Esophagus muscularis mucosa (tissue), 4 donors: ENCODE results near the gene LAMA5.

Experiments used
- CTCF ChIP-seq, 3 experiments: fragments of 200-600 bp in 2 of 3; fragments of 450-650 bp in 1 of 3; sonication (generic) in 2 of 3; IDR thresholded peaks; one replicate each; pipeline ENCODE4 v1.5.1; 2017 to 2019; ENCODE audit warnings: antibody characterized with exemption in 3 of 3, mild to moderate bottlenecking in 2 of 3, moderate library complexity in 1 of 3
- EP300 ChIP-seq: sonication (generic); formaldehyde crosslinking; IDR thresholded peaks from one replicate; pipeline ENCODE4 v1.6.1; 2017; ENCODE audit warnings: antibody characterized with exemption
- POLR2A ChIP-seq: fragments of 450-650 bp; IDR thresholded peaks from one replicate; pipeline ENCODE4 v1.6.1; 2017; ENCODE audit warnings: antibody characterized with exemption, moderate library complexity, mild to moderate bottlenecking, low read depth
- POLR2AphosphoS5 ChIP-seq, 2 donors: sonication (generic); formaldehyde crosslinking; IDR thresholded peaks; one replicate each; pipeline ENCODE4 v1.6.1; 2017; ENCODE audit warnings: antibody characterized with exemption in 2 of 2

GRCh38 chr20:62347445-62347844 is 19.7 kb downstream of the LAMA5 start:
- TF ChIP-seq CTCF (IDR thresholded peaks at IDR 0.05) (no peak), POLR2A (no peak), POLR2AphosphoS5 (IDR thresholded peaks at IDR 0.05) (no peak), EP300 (no peak)
